Body of pancreas (tissue), 4 donors: Measurements from ENCODE around the gene LMBR1. TPM values are rescaled to one million over a fixed set of nuclear protein-coding genes. Genes with fewer than 3 reads are reported as not detected.

Source experiments
- ATAC-seq: fragments of 150-250 bp; one replicate; pipeline ENCODE4 v1.9.1; 2016
- DNase-seq, 4 donors: peaks; one replicate each; pipeline ENCODE4 v3.0.0-alpha.2; 2019
- H3K27ac ChIP-seq, 4 donors: fragments of 200-600 bp; sonication (generic); 1 replicate in 3 of 4; 2 replicates in 1 of 4; pipeline versions ENCODE4 v1.5.1 to v1.6.1; 2016 to 2019; ENCODE audit warnings: mild to moderate bottlenecking in 1 of 4, mixed read lengths in 1 of 4, moderate library complexity in 1 of 4
- H3K27me3 ChIP-seq, 2 donors: fragments of 200-600 bp; sonication (generic); one replicate each; pipeline ENCODE4 v1.6.0; 2016; ENCODE audit warnings: mild to moderate bottlenecking in 1 of 2
- H3K36me3 ChIP-seq, 2 donors: fragments of 200-600 bp; sonication (generic); replicated peaks in 1 of 2; 2 replicates each; pipeline ENCODE4 v1.5.1; 2016; ENCODE audit warnings: low read depth in 2 of 2; ENCODE audit not compliant: insufficient read depth in 1 of 2
- H3K4me1 ChIP-seq: fragments of 200-600 bp; sonication (generic); one replicate; pipeline ENCODE4 v1.6.0; 2016
- H3K4me3 ChIP-seq, 2 donors: fragments of 200-600 bp; sonication (generic); 1 replicate in 1 of 2; 2 replicates in 1 of 2; pipeline ENCODE4 v1.5.1; 2016 to 2019
- H3K9me3 ChIP-seq, 3 donors: fragments of 200-600 bp; sonication (generic); 1 replicate in 2 of 3; 2 replicates in 1 of 3; pipeline ENCODE4 v1.5.1; 2016
- POLR2A ChIP-seq, 3 donors: fragments of 450-650 bp; IDR thresholded peaks; one replicate each; pipeline ENCODE4 v1.6.1; 2016; ENCODE audit warnings: antibody characterized with exemption in 3 of 3, mild to moderate bottlenecking in 2 of 3
- WGBS, 2 donors: methylation state at CpG; one replicate each; pipeline ENCODE4 v1.1.5; 2017; 5-methylcytosine and 5-hydroxymethylcytosine counted together
- intact Hi-C: fragments of 100-400 bp; cut with DNase I; formaldehyde crosslinking; loops from one replicate; pipeline ENCODE4 v1.15.1; 2023
- total RNA-seq, 2 donors: library from RNA; depleted of rRNA; stranded (reverse); fragments of >200 nt; gene quantifications; one replicate each; pipeline ENCODE4 v1.1.0, GENCODE V29; 2016
- TF ChIP-seq, protein P1 (sequence below), 7 experiments: fragments of 450-650 bp in 4 of 7; fragments of 200-600 bp in 3 of 7; sonication (generic) in 3 of 7; IDR thresholded peaks; one replicate each; pipeline ENCODE4 v1.5.1; 2016 to 2019; ENCODE audit warnings: antibody characterized with exemption in 7 of 7

LMBR1 gene
- total RNA-seq, 2 donors from 2014 or later, result 23.4 to 54.0 TPM

DNA sequence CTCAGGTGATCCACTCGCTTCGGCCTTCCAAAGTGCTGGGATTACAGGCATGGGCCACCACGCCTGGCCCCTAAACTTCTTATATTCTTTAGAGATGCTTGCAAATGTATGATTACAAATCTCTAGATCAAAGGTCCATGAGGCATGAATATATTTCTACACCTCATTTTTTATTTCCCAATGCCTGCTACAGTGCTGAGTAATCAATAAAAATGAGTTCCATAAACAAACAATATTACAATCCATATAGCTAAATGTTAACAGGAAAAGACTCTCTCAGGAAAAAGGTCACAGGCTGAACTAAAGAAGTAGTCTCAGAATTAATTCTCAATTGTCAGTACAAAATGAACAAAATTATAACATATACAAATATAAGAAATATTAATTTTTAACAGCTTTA is 90.8 kb downstream of the LMBR1 start:
- intact Hi-C loops, result no loop called here
- no peak overlapping the region for H3K4me3 ChIP-seq

DNA sequence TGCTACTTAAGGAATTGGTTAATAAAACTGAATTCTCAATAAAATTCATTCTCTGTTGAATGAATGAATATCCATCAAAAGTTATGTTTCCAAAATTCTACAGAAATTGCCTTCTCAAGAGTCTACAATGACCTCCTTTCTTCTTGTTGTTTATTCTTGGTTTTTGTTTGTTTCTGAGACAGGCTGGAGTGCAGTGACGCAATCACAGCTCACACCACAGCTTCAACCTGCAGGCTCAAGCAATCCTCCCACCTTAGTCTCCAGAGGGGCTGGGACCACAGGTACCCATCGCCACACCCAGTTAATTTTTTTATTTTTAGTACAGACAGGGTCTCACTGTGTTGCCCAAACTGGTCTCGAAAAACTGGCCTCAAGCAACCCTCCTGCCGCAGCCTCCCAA is 97.6 kb downstream of the LMBR1 start:
- Histone ChIP-seq H3K27me3 (no peaks in the 10 kb centered on the region), H3K27ac (no peak overlapping the region), H3K4me1 (peaks cover 4% of the 10 kb centered on the region), H3K4me3 (no peak overlapping the region), H3K36me3 (no peaks in the 10 kb centered on the region), H3K9me3 (no peaks in the 10 kb centered on the region)
- ATAC-seq (no peak), DNase-seq (no peak)
- TF ChIP-seq, protein P1, sequence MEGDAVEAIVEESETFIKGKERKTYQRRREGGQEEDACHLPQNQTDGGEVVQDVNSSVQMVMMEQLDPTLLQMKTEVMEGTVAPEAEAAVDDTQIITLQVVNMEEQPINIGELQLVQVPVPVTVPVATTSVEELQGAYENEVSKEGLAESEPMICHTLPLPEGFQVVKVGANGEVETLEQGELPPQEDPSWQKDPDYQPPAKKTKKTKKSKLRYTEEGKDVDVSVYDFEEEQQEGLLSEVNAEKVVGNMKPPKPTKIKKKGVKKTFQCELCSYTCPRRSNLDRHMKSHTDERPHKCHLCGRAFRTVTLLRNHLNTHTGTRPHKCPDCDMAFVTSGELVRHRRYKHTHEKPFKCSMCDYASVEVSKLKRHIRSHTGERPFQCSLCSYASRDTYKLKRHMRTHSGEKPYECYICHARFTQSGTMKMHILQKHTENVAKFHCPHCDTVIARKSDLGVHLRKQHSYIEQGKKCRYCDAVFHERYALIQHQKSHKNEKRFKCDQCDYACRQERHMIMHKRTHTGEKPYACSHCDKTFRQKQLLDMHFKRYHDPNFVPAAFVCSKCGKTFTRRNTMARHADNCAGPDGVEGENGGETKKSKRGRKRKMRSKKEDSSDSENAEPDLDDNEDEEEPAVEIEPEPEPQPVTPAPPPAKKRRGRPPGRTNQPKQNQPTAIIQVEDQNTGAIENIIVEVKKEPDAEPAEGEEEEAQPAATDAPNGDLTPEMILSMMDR (IDR thresholded peaks at IDR 0.05), result no peak
- no peak for TF ChIP-seq POLR2A (IDR thresholded peaks at IDR 0.05)
- intact Hi-C loops, result no loop called here
- 95 to 97% methylated on average over 4 of the region's 4 CpGs for WGBS, 2 donors

More for the DNA sequence above, 90.8 kb downstream of the LMBR1 start:
- WGBS, 2 donors, result 98 to 100% methylated on average over 3 of the region's 3 CpGs
- ATAC-seq (no peak), DNase-seq (no peak)
- TF ChIP-seq POLR2A (IDR thresholded peaks at IDR 0.05), result no peak
- H3K36me3 ChIP-seq, result no peaks in the 10 kb centered on the region
- H3K27ac ChIP-seq, result no peak overlapping the region
- H3K27me3 ChIP-seq, result no peaks in the 10 kb centered on the region
- no peaks in the 10 kb centered on the region for H3K9me3 ChIP-seq
- H3K4me1 ChIP-seq, result no peaks in the 10 kb centered on the region

DNA sequence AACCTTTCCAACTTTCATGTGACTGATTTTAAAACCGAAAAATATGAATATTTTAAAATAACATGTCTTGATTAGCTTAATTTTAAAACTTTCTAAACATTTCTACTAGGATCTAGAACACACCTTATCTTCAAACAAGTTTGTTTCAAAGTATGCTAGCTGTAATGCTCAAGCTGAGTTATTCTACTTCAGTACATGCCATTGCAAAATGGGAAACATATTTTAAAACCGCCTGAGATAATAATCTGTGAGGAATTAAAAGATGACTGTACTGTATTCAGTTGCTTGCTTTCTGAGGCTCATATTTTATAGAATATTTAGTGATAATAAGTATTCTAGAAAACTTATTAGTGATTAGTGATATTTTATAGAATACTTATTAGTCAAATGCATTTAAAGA is 99.6 kb downstream of the LMBR1 start:
- Histone ChIP-seq H3K36me3 (no peaks in the 10 kb centered on the region), H3K27me3 (no peaks in the 10 kb centered on the region), H3K9me3 (no peaks in the 10 kb centered on the region), H3K27ac (no peak overlapping the region), H3K4me3 (no peak overlapping the region), H3K4me1 (peaks cover 4% of the 10 kb centered on the region)
- ATAC-seq (no peak), DNase-seq (no peak)
- 89 to 94% methylated on average over 2 of the region's 2 CpGs for WGBS, 2 donors
- intact Hi-C loops, result no loop called here
- TF ChIP-seq POLR2A (IDR thresholded peaks at IDR 0.05), result no peak
- TF ChIP-seq, protein P1 (IDR thresholded peaks at IDR 0.05), result no peak

DNA sequence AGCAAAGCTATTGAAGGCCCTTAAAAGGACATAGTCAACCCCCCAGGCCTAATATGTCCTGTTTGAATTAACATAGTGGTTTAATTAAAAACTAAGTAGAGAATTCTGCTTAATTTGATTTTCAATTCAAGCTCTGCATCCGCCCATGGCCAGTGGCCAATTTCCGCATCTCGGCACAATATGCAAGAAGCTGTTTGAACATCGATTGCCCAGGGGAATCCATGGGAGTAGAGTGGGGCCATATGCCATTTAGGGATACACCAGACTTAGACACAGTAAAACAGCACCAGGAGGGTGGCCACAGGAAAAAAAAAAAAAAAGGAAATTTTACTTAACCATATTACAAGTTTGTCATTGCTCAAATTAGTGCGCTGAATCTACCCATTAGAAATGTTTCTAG is 100.4 kb downstream of the LMBR1 start:
- H3K9me3 ChIP-seq, result no peaks in the 10 kb centered on the region
- no peaks in the 10 kb centered on the region for H3K27me3 ChIP-seq
- intact Hi-C loops, result no loop called here
- H3K27ac ChIP-seq, result no peak overlapping the region
- DNase-seq (no peak), ATAC-seq (no peak)
- WGBS, 2 donors, result 91 to 96% methylated on average over 5 of the region's 5 CpGs
- H3K4me1 ChIP-seq, result peaks cover 4% of the 10 kb centered on the region
- H3K36me3 ChIP-seq, result no peaks in the 10 kb centered on the region
- no peak overlapping the region for H3K4me3 ChIP-seq
- TF ChIP-seq, protein P1 (IDR thresholded peaks at IDR 0.05), result no peak
- TF ChIP-seq POLR2A (IDR thresholded peaks at IDR 0.05), result no peak

DNA sequence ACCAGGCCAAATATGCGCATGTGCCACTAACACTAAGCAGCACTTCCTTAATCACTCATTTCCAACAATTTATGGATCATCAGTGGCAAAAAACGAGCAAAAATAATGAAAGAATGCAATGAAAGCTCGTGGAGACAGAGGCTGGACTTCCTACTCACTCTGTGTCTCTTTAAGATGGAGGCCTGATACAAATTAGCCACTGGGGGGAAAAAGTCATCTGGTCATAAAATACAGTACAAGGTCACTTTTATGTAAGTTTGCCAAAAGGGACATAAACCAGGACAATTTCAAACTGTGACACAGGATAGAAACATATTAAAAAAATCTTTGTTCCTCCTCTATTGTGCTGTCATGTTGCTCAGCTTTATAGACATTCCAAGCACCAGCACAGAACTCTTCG is 101.7 kb downstream of the LMBR1 start:
- ATAC-seq, result no peak
- no peak for TF ChIP-seq POLR2A (IDR thresholded peaks at IDR 0.05)
- TF ChIP-seq, protein P1 (IDR thresholded peaks at IDR 0.05), result no peak
- Histone ChIP-seq H3K36me3 (no peaks in the 10 kb centered on the region), H3K27ac (no peak overlapping the region), H3K9me3 (no peaks in the 10 kb centered on the region), H3K4me1 (peaks cover 4% of the 10 kb centered on the region), H3K27me3 (no peaks in the 10 kb centered on the region), H3K4me3 (no peak overlapping the region)
- WGBS, 2 donors, result 60 to 68% methylated on average over 4 of the region's 4 CpGs
- DNase-seq, result no peak
- intact Hi-C loops, result no loop called here
